OCI-LY3 (cell line): ENCODE data around the gene ZNF573.

Experiments used
- CTCF ChIP-seq: fragments of 200-600, 300-600 bp; sonication (generic); IDR thresholded peaks from 2 replicates; pipeline ENCODE4 v1.5.1; 2014; ENCODE audit warnings: antibody characterized with exemption, low read length, low read depth
- EZH2phosphoT487 ChIP-seq: fragments of 200-600 bp; shearing (Covaris generic); IDR thresholded peaks from 2 replicates; pipeline ENCODE4 v1.6.1; 2018; ENCODE audit warnings: antibody characterized with exemption, mixed run types, low read depth

GRCh38 chr19:37813340-37813739 is 34.0 kb upstream of the ZNF573 start:
- TF ChIP-seq CTCF (no peak), EZH2phosphoT487 (no peak)
